HepG2 (cell line): ENCODE results near the gene DNAJC2. TPM values are rescaled to one million over a fixed set of nuclear protein-coding genes. Genes with fewer than 3 reads are reported as not detected.

Experiments used
- ATAC-seq: fragments of 200-7000 bp; cut with Tn5 transposase; 3 replicates; pipeline ENCODE4 v1.9.1; 2020; ENCODE audit warnings: mild to moderate bottlenecking, moderate library complexity
- BruUV-seq: library from RNA; stranded (reverse); fragments of 400-500 nt; replicated peaks from 2 replicates; lab custom pipeline; 2021; lab: Mats Ljungman, UMichigan
- CTCF ChIA-PET: fragments of 300-600 bp; formaldehyde crosslinking; extraction: SDS; loops from one replicate; lab custom pipeline; 2021; ENCODE audit warnings: low total read pairs, inconsistent platforms, low intra/inter-chr PET ratio; lab: Yijun Ruan, JAX
- POLR2A ChIA-PET: fragments of 350-600 bp; sonication (Branson Sonifier 250); formaldehyde crosslinking; loops from one replicate; lab custom pipeline; 2020; ENCODE audit warnings: antibody characterized with exemption, inconsistent platforms; lab: Yijun Ruan, JAX
- DNase-seq: peaks from one replicate; pipeline ENCODE4 v3.0.0-alpha.2; 2015; ENCODE audit warnings: low spot score
- FAIRE-seq: peaks from 3 replicates; lab custom pipeline; 2011; peaks lifted over from hg19 to GRCh38; lab: Jason Lieb, UNC
- H2AFZ ChIP-seq: one replicate; pipeline ENCODE4 v1.6.1; 2011; ENCODE audit warnings: low read length, inconsistent platforms
- H3K27ac ChIP-seq: fragments of 300-600 bp; 3 replicates; pipeline ENCODE4 v1.8.0; 2011; ENCODE audit warnings: mixed run types, mild to moderate bottlenecking, mixed read lengths, low read length, inconsistent platforms; ENCODE audit not compliant: insufficient read depth; ENCODE audit errors: extremely low read length
- H3K27me3 ChIP-seq, 2 experiments: fragments of 200-600 bp in 1 of 2; 2 replicates in 1 of 2; 3 replicates in 1 of 2; pipeline versions ENCODE4 v1.6.0 to v1.8.0; 2011; ENCODE audit warnings: low read length in 2 of 2, mild to moderate bottlenecking in 2 of 2, moderate library complexity in 2 of 2, inconsistent platforms in 1 of 2; ENCODE audit not compliant: insufficient read depth in 2 of 2, control insufficient read depth in 1 of 2
- H3K36me3 ChIP-seq, 2 experiments: fragments of 200-600 bp in 1 of 2; replicated peaks in 1 of 2; 2 replicates in 1 of 2; 3 replicates in 1 of 2; pipeline versions ENCODE4 v1.5.1 to v1.8.0; 2011; ENCODE audit warnings: low read length in 2 of 2, inconsistent platforms in 1 of 2; ENCODE audit not compliant: insufficient read depth in 2 of 2, control insufficient read depth in 1 of 2
- H3K4me1 ChIP-seq: 2 replicates; pipeline ENCODE4 v1.5.1; 2012; ENCODE audit warnings: low read length, inconsistent platforms; ENCODE audit not compliant: insufficient read depth
- H3K4me2 ChIP-seq: 2 replicates; pipeline ENCODE4 v1.6.0; 2011; ENCODE audit warnings: low read depth, low read length, inconsistent platforms
- H3K4me3 ChIP-seq, 3 experiments: fragments of 200-600 bp in 1 of 3; sonication (generic), shearing (Covaris generic) in 1 of 3; replicated peaks in 1 of 3; 2 replicates each; pipeline ENCODE4 v1.5.1; 2011 to 2016; ENCODE audit warnings: low read length in 3 of 3, inconsistent platforms in 2 of 3, low read depth in 2 of 3, mild to moderate bottlenecking in 2 of 3, control low read depth in 1 of 3, mixed read lengths in 1 of 3; ENCODE audit not compliant: insufficient read depth in 1 of 3
- H3K79me2 ChIP-seq: one replicate; pipeline ENCODE4 v1.6.1; 2011; ENCODE audit warnings: low read length, inconsistent platforms; ENCODE audit not compliant: insufficient read depth
- H3K9ac ChIP-seq: 2 replicates; pipeline ENCODE4 v1.6.0; 2011; ENCODE audit warnings: mild to moderate bottlenecking, low read depth, low read length, inconsistent platforms; ENCODE audit not compliant: insufficient read depth
- H3K9me3 ChIP-seq: 2 replicates; pipeline ENCODE4 v1.5.1; 2012; ENCODE audit warnings: mild to moderate bottlenecking, low read length
- H4K20me1 ChIP-seq: 2 replicates; pipeline ENCODE4 v1.6.0; 2011; ENCODE audit warnings: inconsistent platforms, mild to moderate bottlenecking, low read length, moderate library complexity; ENCODE audit not compliant: insufficient read depth
- CHD2 ChIP-seq: IDR thresholded peaks from 2 replicates; pipeline ENCODE4 v1.6.1; 2011; ENCODE audit warnings: low read depth, low read length, improper control_type of control experiment
- MAFF ChIP-seq: IDR thresholded peaks from 2 replicates; pipeline ENCODE4 v1.6.1; 2011; ENCODE audit warnings: low read depth, low read length, improper control_type of control experiment
- MAFK ChIP-seq, 2 experiments: IDR thresholded peaks in 1 of 2; conservative IDR thresholded peaks in 1 of 2; 2 replicates each; pipeline ENCODE4 v1.6.1; 2011; ENCODE audit warnings: improper control_type of control experiment in 2 of 2, low read length in 2 of 2
- SALL2 ChIP-seq: sonication (generic); formaldehyde crosslinking; IDR thresholded peaks from 2 replicates; pipeline ENCODE4 v1.8.1; 2023; ENCODE audit warnings: mild to moderate bottlenecking, missing genetic modification reagents, inconsistent platforms
- SIX4 ChIP-seq: sonication (generic); formaldehyde crosslinking; IDR thresholded peaks from 2 replicates; pipeline ENCODE4 v1.4.0; 2020; ENCODE audit warnings: missing genetic modification reagents
- ZNF253 ChIP-seq: sonication (generic); formaldehyde crosslinking; IDR thresholded peaks from 2 replicates; pipeline ENCODE4 v1.8.0; 2022; ENCODE audit warnings: mild to moderate bottlenecking, missing genetic modification reagents, borderline replicate concordance
- ZNF510 ChIP-seq: sonication (generic); formaldehyde crosslinking; IDR thresholded peaks from 2 replicates; pipeline ENCODE4 v1.4.0; 2020; ENCODE audit warnings: low read depth, mild to moderate bottlenecking, missing genetic modification reagents
- WGBS: methylation state at CpG from one replicate; pipeline ENCODE4 v1.1.6; 2017; ENCODE audit warnings: low lambda C conversion rate; 5-methylcytosine and 5-hydroxymethylcytosine counted together
- in situ Hi-C: cut with HindIII; loops from 2 replicates; pipeline ENCODE4 v1.10.0; 2017; ENCODE audit warnings: low pct_unique_long_range_greater_than_20kb; ENCODE audit not compliant: extremely low pct_ligation_motif_present
- intact Hi-C: fragments of 100-400 bp; cut with micrococcal nuclease; formaldehyde crosslinking; loops from one replicate; pipeline ENCODE4 v1.10.0; 2022; ENCODE audit not compliant: unreplicated experiment
- polyA plus RNA-seq, 8 experiments: library from polyadenylated mRNA; depleted of rRNA in 3 of 8; stranded (reverse) in 7 of 8; unstranded in 1 of 8; fragments of >200 nt; fragmentation: Illumina TruSeq in 4 of 8; extraction: Trizol in 4 of 8; gene quantifications; 2 replicates each; pipeline versions ENCODE4 v1.2.1 to v1.2.3, GENCODE V29; 2011 to 2016; ENCODE audit warnings: low read depth in 4 of 8, missing spikeins in 1 of 8, mixed read lengths in 1 of 8; ENCODE audit not compliant: insufficient read depth in 1 of 8
- total RNA-seq, 5 experiments: library from RNA; depleted of rRNA; stranded (reverse); fragments of >200 nt; fragmentation: Illumina TruSeq; extraction: Trizol; gene quantifications; 2 replicates each; pipeline ENCODE4 v1.2.3, GENCODE V29; 2016; ENCODE audit warnings: low read depth in 1 of 5
- TF ChIP-seq, protein P1 (sequence below): sonication (generic); formaldehyde crosslinking; IDR thresholded peaks from 2 replicates; pipeline ENCODE4 v1.9.0; 2022; ENCODE audit warnings: missing genetic modification reagents, mild to moderate bottlenecking, borderline replicate concordance

The DNAJC2 gene
- total and polyA plus RNA-seq, 2 of the 13 experiments (the other 11 are each of a cell fraction or from before 2014, with no cell fraction given), result 19.6 to 42.0 TPM

DNA sequence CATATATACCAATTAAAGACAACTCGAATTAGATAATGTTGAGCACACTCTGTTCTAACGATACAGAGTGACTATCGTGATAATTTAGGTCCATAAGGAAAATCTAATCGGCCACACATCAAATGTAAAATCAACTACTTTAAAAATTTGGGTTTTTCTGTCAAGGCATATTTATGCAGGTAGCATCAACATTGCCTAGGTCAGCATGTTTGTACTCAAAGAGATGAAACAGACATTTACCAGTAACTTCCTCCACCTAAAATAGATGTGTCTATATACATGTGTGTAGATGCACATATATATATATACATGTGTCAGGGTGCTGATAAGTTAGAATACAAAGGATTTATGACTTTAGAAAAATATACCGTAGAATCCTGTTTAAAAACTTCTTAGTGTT lies 24.9 kb upstream of the DNAJC2 start:
- no peaks in the 10 kb centered on the region for H3K27me3 ChIP-seq
- FAIRE-seq (no peak), ATAC-seq (no peak), DNase-seq (no peak)
- no peaks in the 10 kb centered on the region for H3K9me3 ChIP-seq
- H3K4me3 ChIP-seq, result no peak overlapping the region
- H3K4me2 ChIP-seq, result no peak overlapping the region
- H3K9ac ChIP-seq, result no peak overlapping the region
- H3K79me2 ChIP-seq, result no peaks in the 10 kb centered on the region
- H3K4me1 ChIP-seq, result no peaks in the 10 kb centered on the region
- WGBS, result 98% methylated on average over 5 of the region's 5 CpGs
- POLR2A ChIA-PET, result no interaction called here
- BruUV-seq, result no TSS peak
- H3K36me3 ChIP-seq, result peaks cover 12 to 29% of the 10 kb centered on the region in 2 experiments
- CTCF ChIA-PET, result no interaction called here
- TF ChIP-seq MAFF (peak; percentile 79), ZNF253 (no peak), ZNF510 (no peak), SIX4 (CRISPR knock-in tag) (no peak), MAFK (conservative IDR thresholded peaks at IDR 0.05 in 1 of 2, IDR thresholded peaks at IDR 0.05 in 1 of 2; ENCODE audit: low read length in 2 of 2) (peak; percentile 72 to 89), CHD2 (no peak), SALL2 (CRISPR knock-in tag) (no peak)
- TF ChIP-seq, protein P1, sequence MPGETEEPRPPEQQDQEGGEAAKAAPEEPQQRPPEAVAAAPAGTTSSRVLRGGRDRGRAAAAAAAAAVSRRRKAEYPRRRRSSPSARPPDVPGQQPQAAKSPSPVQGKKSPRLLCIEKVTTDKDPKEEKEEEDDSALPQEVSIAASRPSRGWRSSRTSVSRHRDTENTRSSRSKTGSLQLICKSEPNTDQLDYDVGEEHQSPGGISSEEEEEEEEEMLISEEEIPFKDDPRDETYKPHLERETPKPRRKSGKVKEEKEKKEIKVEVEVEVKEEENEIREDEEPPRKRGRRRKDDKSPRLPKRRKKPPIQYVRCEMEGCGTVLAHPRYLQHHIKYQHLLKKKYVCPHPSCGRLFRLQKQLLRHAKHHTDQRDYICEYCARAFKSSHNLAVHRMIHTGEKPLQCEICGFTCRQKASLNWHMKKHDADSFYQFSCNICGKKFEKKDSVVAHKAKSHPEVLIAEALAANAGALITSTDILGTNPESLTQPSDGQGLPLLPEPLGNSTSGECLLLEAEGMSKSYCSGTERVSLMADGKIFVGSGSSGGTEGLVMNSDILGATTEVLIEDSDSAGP (CRISPR knock-in tag), result no peak
- TF ChIP-seq, all 625 proteins: peak for 2
- intact Hi-C loops (no loop called here), in situ Hi-C loops (no loop called here)
- H4K20me1 ChIP-seq, result no peaks in the 10 kb centered on the region
- no peak overlapping the region for H3K27ac ChIP-seq
- no peak overlapping the region for H2AFZ ChIP-seq
